Stimulated activated CD4-positive, alpha-beta T cell treated with anti-CD3 and anti-CD28 coated beads, Interleukin-15, amount 100 ng/mL, for 48 hours (primary cell): Measurements from ENCODE around the gene ACSS1.

Experiments used
- DNase-seq, 2 donors: peaks; one replicate each; pipeline ENCODE4 v3.0.0-alpha.2; 2020; ENCODE audit warnings: low read depth in 2 of 2

ACSS1 gene

DNA sequence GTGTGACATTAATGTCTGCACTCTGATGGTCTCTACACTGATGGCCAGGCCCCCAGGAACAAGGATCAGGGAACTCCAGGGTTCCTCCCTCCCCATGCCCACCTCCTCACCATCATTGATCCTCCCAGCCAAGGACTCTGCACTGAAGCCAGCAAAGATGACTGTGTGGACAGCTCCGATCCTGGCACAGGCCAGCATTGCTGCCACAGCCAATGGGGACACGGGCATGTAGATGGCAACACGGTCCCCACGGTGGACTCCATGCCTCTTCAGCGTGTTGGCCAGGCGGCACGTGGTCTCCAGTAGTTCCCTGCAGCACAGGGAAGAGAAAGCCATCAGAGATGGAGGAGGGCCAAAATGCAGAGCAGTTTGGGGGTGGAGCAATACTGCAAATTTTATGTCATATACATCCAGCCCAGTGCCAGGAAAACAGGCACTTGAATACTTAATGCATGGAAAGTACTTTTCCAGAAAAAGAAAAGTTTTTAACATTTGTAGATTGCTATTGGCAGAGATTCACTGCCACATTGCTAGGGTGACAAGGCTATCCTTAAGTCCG, 27.2 kb downstream of the ACSS1 start:
- no peak for DNase-seq

- DNase-seq: no peak
These were observed 27.8 kb downstream of the ACSS1 start for GRCh38 chr20:25030007-25030648.

- no peak for DNase-seq
These were observed 31.8 kb downstream of the ACSS1 start for GRCh38 chr20:25025986-25026605.

DNA sequence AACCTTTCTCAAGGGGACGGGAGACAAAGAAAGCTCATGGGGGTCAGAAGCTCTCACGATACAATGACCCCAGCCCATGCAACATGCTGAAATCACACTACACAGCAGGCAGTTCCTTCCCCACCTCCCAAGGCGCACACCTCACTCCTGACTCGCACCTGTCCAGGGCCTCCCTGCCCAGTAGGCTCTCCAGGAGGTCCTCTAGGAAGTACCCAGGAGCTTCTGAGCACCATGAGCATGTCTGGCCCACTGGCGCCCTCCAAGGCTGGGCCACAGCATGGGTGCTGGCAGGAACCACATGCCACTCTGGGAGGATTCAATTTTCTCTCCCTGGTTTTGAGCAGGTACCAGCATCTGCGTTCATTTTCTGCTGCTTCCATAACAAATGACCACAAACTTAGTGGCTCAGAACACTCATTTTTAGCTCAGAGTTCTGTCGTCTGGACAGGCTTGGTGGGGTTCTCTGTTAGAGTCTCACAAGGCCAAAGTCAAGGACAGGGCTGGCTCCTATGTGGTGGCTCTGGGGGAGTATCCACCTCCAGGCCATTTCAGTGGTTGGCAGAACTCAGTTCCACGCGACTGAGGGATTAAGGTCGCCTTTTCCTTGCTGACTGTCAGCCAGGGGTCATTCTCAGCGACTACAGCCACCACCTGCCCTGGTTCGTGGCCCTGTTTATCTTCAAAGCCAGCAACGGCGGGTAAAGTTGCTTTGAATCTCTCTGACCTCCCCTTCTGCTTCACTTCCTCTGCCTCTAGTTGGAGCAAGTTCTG, 32.7 kb downstream of the ACSS1 start:
- no peak for DNase-seq

- DNase-seq: no peak
These were observed 33.8 kb downstream of the ACSS1 start for GRCh38 chr20:25024171-25024570.

DNA sequence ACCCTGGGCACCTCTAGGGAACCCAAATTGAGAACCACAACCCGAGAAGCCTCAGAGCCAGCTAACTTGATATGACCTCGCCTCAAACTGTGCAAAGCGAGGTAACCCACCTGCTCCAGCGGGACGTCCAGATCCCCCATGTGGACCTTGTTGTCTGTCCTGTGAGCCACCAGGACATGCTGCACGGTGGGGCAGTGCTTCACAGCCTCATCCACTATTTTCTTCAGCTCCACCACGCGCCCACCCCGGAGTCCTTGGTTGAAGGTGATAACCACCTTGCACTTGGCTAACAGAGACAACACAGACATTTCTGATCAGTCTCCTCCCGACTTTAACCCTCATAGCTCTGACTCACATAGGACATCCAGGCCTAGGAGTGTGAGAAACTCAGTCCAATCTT, 34.6 kb downstream of the ACSS1 start:
- no peak for DNase-seq

DNA sequence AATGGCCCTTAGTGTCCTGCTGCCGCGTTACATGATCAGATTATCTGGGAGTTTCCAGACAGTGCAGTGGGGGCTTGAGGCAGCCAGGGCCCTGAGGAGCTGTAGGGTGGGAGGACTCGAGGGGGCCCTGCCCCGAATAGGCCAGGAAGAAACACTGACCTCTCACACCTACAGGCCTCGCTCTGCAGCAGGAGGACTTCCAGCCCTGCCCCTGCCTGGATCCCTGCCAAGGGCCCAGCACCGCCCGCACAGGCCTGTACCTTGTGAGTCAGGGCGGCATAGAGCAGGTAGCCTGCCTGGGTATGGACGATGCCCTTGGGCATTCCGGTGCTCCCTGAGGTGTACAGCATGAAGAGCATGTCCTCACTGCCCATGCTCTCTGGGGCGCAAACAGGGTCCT, 35.3 kb downstream of the ACSS1 start:
- no peak for DNase-seq

DNA sequence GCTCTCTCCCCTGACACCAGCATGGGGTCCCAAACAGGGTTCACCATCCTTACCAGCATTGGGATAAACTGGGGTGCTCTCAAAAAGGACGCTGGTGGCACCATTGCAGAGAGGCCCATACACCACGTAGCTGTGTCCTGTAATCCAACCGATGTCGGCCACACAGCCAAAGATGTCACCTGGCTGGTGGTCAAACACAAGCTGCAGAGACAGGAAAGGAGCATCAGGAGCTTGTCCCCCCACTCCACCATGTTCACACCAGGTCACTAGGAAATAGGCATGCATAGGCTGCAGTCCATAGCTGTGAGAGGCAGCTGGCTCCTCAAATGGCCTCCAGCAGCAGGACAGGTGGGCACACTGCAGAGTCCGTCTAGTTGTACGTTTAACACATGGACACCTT, 36.6 kb downstream of the ACSS1 start:
- no peak for DNase-seq

DNA sequence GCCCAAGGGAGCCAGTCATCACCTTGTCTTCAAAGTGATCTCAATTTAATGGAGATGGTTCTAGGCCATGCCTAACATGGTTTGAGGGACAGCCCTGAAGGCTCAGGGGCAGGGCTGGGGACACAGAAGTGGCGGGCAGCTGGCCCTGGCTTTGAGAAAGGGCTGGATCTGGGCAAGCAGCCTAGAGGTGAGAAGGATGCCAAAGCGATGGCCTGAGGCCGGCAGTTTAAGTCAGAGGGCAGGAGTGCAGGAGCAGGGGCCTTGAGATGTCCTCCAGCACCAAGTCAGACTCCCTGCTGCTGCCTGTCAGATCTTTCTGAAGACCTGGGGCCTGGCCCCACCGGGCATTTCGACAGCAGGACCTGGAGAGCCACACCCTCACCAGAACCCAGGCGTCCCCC, 37.0 kb downstream of the ACSS1 start:
- DNase-seq: no peak

DNA sequence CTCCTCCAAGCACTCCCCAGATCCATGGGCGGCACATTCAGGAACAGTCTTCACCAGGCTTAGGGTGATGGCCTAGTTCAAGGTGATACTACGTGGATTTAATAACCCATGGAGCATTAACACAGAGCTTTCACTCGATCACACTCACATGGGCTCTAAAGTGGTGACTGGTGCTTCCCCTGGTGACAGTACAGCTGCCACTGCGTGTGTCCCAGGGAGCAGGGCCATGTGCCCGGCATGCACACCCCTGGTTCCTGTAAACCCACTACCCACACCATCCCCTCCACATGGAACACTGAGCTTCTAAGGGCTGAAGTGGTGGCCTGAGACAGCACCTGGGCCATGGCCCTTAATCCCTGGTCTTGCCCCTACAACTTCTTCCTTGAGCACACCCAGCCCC, 37.6 kb downstream of the ACSS1 start:
- DNase-seq: no peak

DNA sequence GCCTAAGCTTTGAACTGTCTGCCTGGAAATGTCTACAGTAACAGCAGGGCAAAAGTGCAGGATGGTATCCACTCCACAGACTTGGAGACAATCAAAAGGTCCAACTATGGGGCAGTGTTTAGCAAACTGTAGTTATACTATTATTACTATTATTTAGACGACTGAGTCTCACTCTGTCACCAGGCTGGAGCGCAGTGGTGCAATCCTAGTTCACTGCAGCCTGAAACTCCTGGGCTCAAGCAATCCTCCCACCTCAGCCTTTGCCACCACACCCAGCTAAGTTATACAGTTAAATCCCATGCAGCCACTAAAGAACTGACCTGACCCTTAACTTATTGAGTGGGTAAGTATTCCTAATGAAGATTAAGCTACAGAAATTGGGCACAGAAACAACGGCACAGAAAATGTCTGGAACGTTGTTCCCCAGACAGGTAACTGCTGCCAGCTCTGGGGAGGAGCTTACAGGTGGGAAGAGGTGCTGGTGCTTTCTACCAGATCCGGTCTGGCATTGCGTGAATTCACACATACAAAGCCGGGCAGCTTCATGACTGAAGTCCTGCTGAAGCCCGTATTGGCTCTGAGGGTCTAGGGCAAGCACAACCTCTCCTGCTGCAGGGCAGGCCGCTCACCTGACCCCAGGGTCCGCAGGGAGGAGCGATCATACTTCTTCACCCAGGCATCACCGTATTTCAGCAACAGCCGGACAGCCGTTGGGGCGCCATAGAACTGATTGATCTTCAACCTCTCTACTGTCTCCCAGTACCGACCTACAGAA, 38.4 kb downstream of the ACSS1 start:
- no peak for DNase-seq

DNA sequence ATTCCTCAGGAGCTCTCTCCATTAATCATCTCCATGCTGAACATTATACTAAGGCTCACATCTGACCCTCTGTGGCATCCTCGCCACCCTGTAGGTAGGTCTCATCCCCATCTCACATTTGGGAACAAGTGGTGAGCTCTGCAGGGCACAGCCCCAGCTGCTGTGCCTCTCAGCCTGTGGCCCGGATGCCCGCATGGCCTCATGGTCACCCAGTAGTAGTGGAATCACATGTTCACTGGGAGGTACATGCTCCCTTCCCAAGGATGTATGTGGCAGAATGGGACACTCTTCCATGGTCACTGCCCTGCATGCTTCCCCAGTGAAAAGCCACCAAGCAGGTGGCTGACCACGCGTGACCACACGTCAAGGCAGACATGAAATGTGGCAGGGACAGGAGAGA, 39.1 kb downstream of the ACSS1 start:
- no peak for DNase-seq

DNA sequence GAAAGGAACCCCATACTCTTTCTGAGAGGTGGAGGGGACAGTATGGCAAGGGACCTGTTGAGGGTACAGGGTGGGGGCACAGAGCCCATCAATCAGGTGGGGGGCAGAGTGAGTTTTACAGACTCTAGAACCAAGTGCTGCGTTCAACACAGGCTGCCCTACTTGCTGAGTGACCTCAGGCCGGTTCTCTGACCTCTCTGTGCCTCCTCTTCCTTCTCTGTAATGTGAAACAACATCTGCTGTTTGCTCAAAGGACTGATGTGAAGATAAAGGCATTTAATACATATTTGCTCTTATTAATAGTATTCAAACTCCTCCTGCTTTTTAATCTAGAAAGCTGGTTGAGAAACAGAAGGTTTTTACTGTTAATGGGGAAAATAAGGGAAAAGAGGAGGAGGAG, 39.5 kb downstream of the ACSS1 start:
- DNase-seq: no peak

DNA sequence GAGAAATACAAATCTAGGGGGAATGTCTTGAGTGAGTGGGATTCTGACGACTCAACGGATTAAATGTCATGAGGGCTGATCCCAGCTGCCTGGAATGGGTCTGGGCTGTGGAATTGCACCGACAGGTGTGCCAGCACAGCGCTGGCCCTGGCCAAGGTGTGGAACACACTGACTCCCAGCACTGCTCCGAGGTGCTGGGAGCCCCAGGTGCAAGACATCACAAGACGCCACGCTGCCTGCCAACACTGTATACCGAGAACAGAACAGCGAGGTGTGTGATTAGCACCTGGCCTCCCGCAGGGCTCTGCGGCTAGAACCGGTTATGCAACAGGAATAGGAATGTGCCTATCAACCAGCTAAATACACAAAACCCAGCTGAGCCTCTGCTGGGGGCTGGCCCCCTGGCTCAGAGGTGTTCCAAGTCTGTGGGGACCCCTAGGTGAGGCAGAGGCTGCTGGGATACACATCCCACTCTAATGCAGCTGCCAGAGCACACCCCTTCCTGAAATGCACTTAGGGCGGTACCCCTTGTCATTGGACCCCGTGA, 40.6 kb downstream of the ACSS1 start:
- no peak for DNase-seq

GRCh38 chr20:25016471-25016870, 41.5 kb downstream of the ACSS1 start:
- no peak for DNase-seq

DNA sequence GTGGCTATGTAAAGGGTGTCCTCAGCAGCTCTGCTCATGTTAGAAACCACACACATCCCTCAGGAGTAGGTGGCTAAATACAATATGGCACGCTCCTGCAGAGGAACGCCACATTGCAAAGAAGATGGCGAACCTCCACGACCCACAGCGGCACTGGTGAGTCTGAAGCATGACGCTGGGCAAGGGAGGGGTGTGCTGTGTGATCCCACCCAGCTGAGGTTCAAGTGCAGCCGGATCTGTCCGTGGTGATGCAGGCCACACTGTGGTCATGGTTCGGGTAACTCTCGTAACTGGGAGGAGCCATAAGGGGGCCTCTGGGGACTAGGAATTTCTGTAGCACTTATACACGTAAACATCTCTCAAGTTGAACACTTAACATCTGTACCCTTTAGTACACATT, 42.0 kb downstream of the ACSS1 start:
- no peak for DNase-seq

DNA sequence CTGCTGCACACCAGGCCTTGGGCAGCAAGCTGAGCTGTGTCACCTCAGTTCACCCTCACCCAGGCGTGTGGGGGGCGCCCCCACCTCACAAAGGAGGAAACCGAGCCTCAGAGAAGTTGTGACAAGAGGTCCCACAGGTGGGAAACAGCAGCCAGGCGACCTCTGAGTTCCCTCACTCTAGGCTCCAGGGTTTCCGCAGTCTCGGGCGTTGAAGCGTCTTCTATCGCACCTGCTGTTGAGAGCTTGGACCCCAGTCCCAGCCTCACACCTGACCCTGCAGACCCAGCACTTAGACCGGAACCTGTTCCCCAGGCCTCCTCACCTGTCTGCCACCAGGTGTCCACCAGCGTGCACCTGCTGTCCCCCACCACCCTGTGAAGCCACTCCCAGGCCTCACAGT, 43.1 kb downstream of the ACSS1 start:
- DNase-seq: no peak

- DNase-seq: no peak
These were observed 44.2 kb downstream of the ACSS1 start for GRCh38 chr20:25013478-25014380.

DNA sequence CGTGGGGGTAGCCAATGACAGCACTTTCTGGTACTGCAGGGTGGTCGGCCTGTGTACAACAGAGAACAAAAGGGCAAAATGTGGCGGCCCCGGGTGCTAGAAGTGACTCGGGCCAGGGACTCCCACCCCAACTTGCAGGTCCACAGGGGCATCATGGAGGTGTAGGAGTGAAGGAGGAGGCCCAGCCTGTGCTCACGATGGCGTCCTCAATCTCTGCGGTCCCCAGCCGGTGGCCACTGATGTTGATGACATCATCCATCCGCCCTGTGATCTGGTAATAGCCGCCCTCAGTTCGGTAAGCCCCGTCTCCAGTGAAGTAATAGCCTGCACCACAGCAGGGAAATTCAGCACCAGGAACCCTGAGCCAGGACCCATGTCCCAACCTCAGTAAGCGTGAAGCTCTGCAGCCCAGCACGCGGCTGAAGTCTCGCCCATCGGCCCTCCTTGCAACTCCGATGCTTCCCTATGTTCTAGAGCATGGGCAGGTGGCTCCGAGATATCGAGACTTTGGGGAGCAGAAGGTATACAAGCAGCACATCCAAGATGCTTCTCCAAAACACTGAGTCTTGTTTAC, 45.2 kb downstream of the ACSS1 start:
- DNase-seq: no peak

DNA sequence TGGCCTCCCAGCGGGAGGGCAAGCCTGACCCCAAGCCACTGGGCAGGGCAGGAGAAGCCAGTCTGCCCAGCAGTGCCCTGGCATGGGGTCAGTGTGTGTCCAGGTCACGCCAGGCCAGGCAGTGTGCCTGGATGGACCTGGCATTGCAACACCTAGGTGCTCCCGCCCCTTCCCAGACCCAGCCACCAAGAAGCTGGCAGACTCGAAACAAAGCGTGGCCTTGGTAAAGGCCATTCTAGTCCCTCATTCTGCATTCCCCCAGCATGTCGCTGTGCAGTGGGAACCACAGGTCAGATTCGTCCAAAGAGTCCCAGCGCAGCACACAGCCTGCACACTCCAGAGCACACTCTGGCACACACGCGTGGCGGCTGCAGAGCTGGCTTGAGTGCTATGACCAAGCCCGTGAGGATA, 46.1 kb downstream of the ACSS1 start:
- DNase-seq: no peak
